Stimulated activated CD4-positive, alpha-beta T cell treated with anti-CD3 and anti-CD28 coated beads, Interleukin-15, amount 100 ng/mL, for 48 hours (primary cell): ENCODE results near the gene TEDDM1.

Source experiments
- DNase-seq, 2 donors: peaks; one replicate each; pipeline ENCODE4 v3.0.0-alpha.2; 2020; ENCODE audit warnings: low read depth in 2 of 2

Gene TEDDM1

GRCh38 chr1:182406012-182406411 lies 5.5 kb upstream of the TEDDM1 start:
- no peak for DNase-seq

GRCh38 chr1:182405578-182405977 lies 5.1 kb upstream of the TEDDM1 start:
- no peak for DNase-seq

GRCh38 chr1:182404781-182405180 lies 4.3 kb upstream of the TEDDM1 start:
- DNase-seq: no peak

- DNase-seq: no peak
Measured at GRCh38 chr1:182397653-182398393, 2.6 kb downstream of the TEDDM1 start.

GRCh38 chr1:182395906-182396305 lies 4.6 kb downstream of the TEDDM1 start:
- no peak for DNase-seq

GRCh38 chr1:182394055-182394775 lies 6.3 kb downstream of the TEDDM1 start:
- no peak for DNase-seq

- no peak for DNase-seq
Measured at GRCh38 chr1:182392050-182393028, 8.1 kb downstream of the TEDDM1 start.

- DNase-seq: peak; percentile 37 to 51
Measured at GRCh38 chr1:182391362-182392049, 9.0 kb downstream of the TEDDM1 start, which contains the start of gene GLUL. GLUL (minus strand) TSS chr1:182391790; CDS start chr1:182388737, 3,053 bp downstream.

- no peak for DNase-seq
Measured at GRCh38 chr1:182391028-182391361, 9.5 kb downstream of the TEDDM1 start.

- no peak for DNase-seq
Measured at GRCh38 chr1:182389619-182390047, 10.8 kb downstream of the TEDDM1 start.

- no peak for DNase-seq
Measured at GRCh38 chr1:182388392-182389134, 11.9 kb downstream of the TEDDM1 start.

GRCh38 chr1:182387566-182387965 lies 12.9 kb downstream of the TEDDM1 start:
- DNase-seq: no peak

GRCh38 chr1:182386980-182387379 lies 13.5 kb downstream of the TEDDM1 start:
- DNase-seq: no peak

GRCh38 chr1:182385885-182386853 lies 14.3 kb downstream of the TEDDM1 start:
- no peak for DNase-seq

GRCh38 chr1:182384387-182384960 lies 16.0 kb downstream of the TEDDM1 start:
- DNase-seq: no peak

- DNase-seq: no peak
Measured at GRCh38 chr1:182383934-182384333, 16.5 kb downstream of the TEDDM1 start.

- DNase-seq: no peak
Measured at GRCh38 chr1:182383037-182383661, 17.3 kb downstream of the TEDDM1 start.

GRCh38 chr1:182381962-182382819 lies 18.3 kb downstream of the TEDDM1 start:
- DNase-seq: no peak
